GM12875 (cell line): Measurements from ENCODE around the gene HLF.

Source experiments
- H3K4me3 ChIP-seq: one replicate; pipeline ENCODE4 v1.5.1; 2011; ENCODE audit warnings: low read depth, low read length, control low read depth
- CTCF ChIP-seq: IDR thresholded peaks from 2 replicates; pipeline ENCODE4 v1.5.1; 2011; ENCODE audit warnings: low read depth, mild to moderate bottlenecking, control low read depth, inconsistent platforms, low read length, moderate library complexity, borderline replicate concordance; ENCODE audit not compliant: insufficient read depth

The HLF gene

GRCh38 chr17:55334285-55334684 lies 69.5 kb downstream of the HLF start:
- H3K4me3 ChIP-seq, result no peak overlapping the region
- TF ChIP-seq CTCF, result no peak

DNA sequence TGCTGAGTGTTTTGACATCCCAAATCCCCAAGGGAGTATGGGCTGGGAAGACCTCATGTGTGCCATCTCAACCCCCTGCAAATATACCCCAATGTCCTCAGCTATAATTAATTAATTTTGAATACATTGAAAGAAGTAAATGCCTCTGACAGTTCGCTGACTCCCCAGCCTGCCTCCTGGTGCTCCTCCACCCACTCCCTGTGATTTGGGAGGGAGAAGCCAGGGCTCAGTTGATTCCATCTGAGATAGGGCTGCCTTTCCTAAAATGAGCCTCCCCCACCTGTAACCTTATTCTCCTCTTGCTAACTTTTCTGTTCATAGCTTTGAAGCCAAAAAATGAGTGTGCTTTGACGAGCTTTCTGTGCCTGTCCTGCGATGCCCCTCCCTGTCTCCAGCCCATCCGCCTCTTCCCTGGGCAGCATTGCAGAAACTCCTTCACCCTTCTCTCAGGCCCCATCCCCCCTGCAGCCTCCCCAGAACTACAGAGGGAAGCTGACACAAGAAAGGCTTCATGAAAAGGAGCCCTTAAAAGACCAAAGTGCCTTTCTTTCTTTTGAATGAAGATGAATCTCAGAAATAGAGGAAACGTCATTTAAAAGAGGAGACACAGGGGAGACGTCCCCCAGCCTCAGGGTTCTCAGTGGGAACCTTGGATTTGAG lies 70.3 kb downstream of the HLF start:
- H3K4me3 ChIP-seq, result no peak overlapping the region
- no peak for TF ChIP-seq CTCF

GRCh38 chr17:55335625-55336024 lies 70.9 kb downstream of the HLF start:
- H3K4me3 ChIP-seq, result no peak overlapping the region
- no peak for TF ChIP-seq CTCF

- TF ChIP-seq CTCF, result no peak
- H3K4me3 ChIP-seq, result no peak overlapping the region
Observed at GRCh38 chr17:55336426-55336825, 71.7 kb downstream of the HLF start.

DNA sequence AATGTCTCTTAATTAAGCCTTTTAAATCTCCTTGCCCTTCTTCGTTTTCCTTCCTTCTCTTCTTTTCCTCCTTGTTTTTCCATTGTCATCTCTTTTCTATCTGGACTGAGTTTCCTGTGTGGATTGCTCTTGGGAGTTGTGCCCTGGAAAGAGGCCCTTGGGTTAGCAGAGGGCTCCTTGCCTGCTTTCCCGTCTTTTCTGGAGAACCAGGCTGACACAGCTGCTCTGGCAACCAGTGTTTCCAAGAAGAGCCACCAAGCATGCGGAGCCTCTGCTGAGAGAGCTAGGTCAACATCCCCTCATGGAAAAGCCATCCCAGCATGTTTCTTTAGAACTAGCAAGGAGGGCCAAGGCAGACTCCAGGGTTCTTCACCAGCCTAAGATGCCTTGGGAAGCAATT lies 75.4 kb downstream of the HLF start:
- no peak for TF ChIP-seq CTCF
- no peak overlapping the region for H3K4me3 ChIP-seq

GRCh38 chr17:55340686-55341085 lies 75.9 kb downstream of the HLF start:
- H3K4me3 ChIP-seq, result no peak overlapping the region

DNA sequence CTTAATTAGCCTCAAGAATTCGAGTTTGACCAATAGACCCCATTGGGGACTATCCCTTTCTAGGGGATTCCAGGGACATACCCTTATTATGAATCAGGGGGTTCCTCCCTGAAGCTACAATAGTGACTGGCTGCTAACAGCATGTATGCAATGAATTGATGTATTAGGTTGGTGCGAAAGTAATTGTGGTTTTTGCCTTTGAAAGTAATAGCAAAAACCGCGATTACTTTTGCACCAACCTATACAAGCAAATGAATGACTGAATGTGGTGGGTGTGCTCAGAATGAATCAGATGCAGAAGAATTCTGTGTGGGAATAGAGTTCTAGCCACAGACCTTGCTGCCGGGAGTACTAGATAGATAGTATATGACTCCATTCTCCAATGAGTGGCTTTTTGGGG lies 76.7 kb downstream of the HLF start:
- no peak for TF ChIP-seq CTCF

More at GRCh38 chr17:55340686-55341085, 75.9 kb downstream of the HLF start:
- TF ChIP-seq CTCF, result no peak

More for the DNA sequence above, 76.7 kb downstream of the HLF start:
- H3K4me3 ChIP-seq, result no peak overlapping the region
